Common myeloid progenitor, CD34-positive (primary cell): ENCODE data around the gene UTS2. TPM values are rescaled to one million over a fixed set of nuclear protein-coding genes. Genes with fewer than 3 reads are reported as not detected.

Experiments
- CTCF ChIA-PET: fragments of 350-600 bp; sonication (Branson Sonifier 250); formaldehyde crosslinking; loops from one replicate; lab custom pipeline; 2021; ENCODE audit warnings: antibody characterized with exemption; lab: Charles Lee
- POLR2A ChIA-PET: fragments of 350-600 bp; sonication (Branson Sonifier 250); formaldehyde crosslinking; loops from one replicate; lab custom pipeline; 2021; ENCODE audit warnings: antibody characterized with exemption; lab: Charles Lee
- DNase-seq, 3 donors: peaks; one replicate each; pipeline versions ENCODE4 v3.0.0 to v3.0.0-alpha.2; 2013
- H3K27ac ChIP-seq, 2 experiments: 1 replicate in 1 of 2; 2 replicates in 1 of 2; pipeline ENCODE4 v1.7.0; 2013; ENCODE audit warnings: inconsistent platforms in 2 of 2, low read length in 2 of 2, mild to moderate bottlenecking in 2 of 2, low read depth in 1 of 2, moderate library complexity in 1 of 2; ENCODE audit not compliant: severe bottlenecking in 2 of 2, insufficient read depth in 1 of 2, poor library complexity in 1 of 2
- H3K27me3 ChIP-seq, 5 experiments: replicated peaks in 2 of 5; 1 replicate in 3 of 5; 2 replicates in 2 of 5; pipeline versions ENCODE4 v1.6.1 to v1.7.0; 2013; ENCODE audit warnings: low read length in 4 of 5, mild to moderate bottlenecking in 2 of 5, moderate library complexity in 2 of 5, inconsistent platforms in 1 of 5; ENCODE audit not compliant: insufficient read depth in 5 of 5, control insufficient read depth in 4 of 5
- H3K36me3 ChIP-seq, 4 experiments: 1 replicate in 2 of 4; 2 replicates in 2 of 4; pipeline versions ENCODE4 v1.6.1 to v1.7.0; 2013; ENCODE audit warnings: low read length in 3 of 4, control low read depth in 1 of 4, mild to moderate bottlenecking in 1 of 4; ENCODE audit not compliant: control insufficient read depth in 4 of 4, insufficient read depth in 4 of 4
- H3K4me1 ChIP-seq, 4 experiments: 1 replicate in 3 of 4; 2 replicates in 1 of 4; pipeline versions ENCODE4 v1.6.1 to v1.7.1; 2013; ENCODE audit warnings: low read length in 3 of 4, mild to moderate bottlenecking in 3 of 4, control low read depth in 1 of 4, inconsistent platforms in 1 of 4, moderate library complexity in 1 of 4; ENCODE audit not compliant: control insufficient read depth in 4 of 4, insufficient read depth in 4 of 4; ENCODE audit errors: control extremely low read depth in 1 of 4
- H3K4me3 ChIP-seq, 7 experiments: 1 replicate in 4 of 7; 2 replicates in 3 of 7; pipeline versions ENCODE4 v1.5.1 to v1.7.0; 2013; ENCODE audit warnings: mild to moderate bottlenecking in 7 of 7, low read length in 6 of 7, moderate library complexity in 6 of 7, inconsistent platforms in 2 of 7, low read depth in 2 of 7, control low read depth in 1 of 7; ENCODE audit not compliant: insufficient read depth in 4 of 7, control insufficient read depth in 1 of 7; ENCODE audit errors: extremely low read depth in 1 of 7
- H3K9me3 ChIP-seq, 5 experiments: 1 replicate in 4 of 5; 2 replicates in 1 of 5; pipeline versions ENCODE4 v1.6.1 to v1.7.1; 2013; ENCODE audit warnings: low read length in 4 of 5, mild to moderate bottlenecking in 2 of 5, inconsistent platforms in 1 of 5, low read depth in 1 of 5, moderate library complexity in 1 of 5; ENCODE audit not compliant: control insufficient read depth in 4 of 5, insufficient read depth in 2 of 5; ENCODE audit errors: control extremely low read depth in 1 of 5
- WGBS: methylation state at CpG from one replicate; pipeline ENCODE4 v1.1.5; 2013; ENCODE audit not compliant: insufficient coverage; 5-methylcytosine and 5-hydroxymethylcytosine counted together
- polyA plus RNA-seq: library from polyadenylated mRNA; unstranded; fragments of 120-200 nt; gene quantifications from one replicate; pipeline ENCODE4 v1.2.1, GENCODE V29; 2013

Gene UTS2, protein sequence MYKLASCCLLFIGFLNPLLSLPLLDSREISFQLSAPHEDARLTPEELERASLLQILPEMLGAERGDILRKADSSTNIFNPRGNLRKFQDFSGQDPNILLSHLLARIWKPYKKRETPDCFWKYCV
- polyA plus RNA-seq, result not detected

DNA sequence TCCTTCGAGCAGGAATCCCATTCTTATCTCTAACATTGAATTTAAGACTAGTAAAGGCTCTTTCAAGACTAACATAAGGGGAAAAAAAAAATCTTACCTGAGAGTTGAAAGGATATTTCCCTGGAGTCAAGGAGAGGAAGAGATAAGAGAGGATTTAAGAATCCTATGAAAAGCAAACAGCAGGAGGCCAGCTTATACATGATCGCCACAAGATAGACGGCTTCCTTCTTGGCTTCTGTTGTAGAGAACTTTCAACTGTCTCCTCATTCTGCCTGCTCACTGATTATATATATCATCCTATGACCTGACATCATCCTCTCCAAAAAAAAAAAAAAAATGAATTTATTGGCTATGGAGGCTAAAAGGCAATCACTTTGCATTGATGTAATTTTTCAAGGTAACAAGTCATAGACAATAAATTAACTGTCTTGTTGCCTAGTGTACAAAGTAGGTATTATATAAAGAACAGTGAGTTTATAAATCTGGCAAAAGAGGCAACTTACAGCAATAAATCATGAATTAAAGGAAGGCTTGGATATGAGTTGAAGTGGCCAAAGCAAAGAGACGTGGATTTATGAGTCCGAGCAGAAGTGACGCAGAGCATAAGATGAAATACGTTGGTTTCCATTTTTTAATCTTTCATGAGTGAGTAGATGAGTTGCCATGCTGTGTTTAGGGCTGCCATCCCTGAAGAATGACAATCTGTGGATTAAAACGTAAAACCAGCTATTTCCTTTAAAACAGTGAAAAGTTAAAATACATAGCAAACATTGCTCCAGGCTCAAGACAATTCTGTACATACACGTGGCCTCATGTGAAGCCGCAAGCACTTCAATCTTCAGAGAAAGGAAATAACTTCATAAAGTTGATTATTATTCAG lies at the start of gene UTS2:
Gene UTS2 (minus strand): TSS at position 262 of the 880 bp plus-strand sequence. CDS start 62 bp downstream, at position 200.
- CTCF ChIA-PET, result no interaction called here
- no peak within 1 kb of the TSS for H3K4me3 ChIP-seq
- H3K4me1 ChIP-seq, result no peaks in the 10 kb centered on the region
- H3K27me3 ChIP-seq, result no peaks in the 10 kb centered on the region
- DNase-seq, result no peak
- no peaks in the 10 kb centered on the region for H3K9me3 ChIP-seq
- no peak within 1 kb of the TSS for H3K27ac ChIP-seq
- POLR2A ChIA-PET, result no interaction called here
- 76% methylated on average over 8 of the region's 10 CpGs for WGBS
- no peaks in the 10 kb centered on the region for H3K36me3 ChIP-seq

DNA sequence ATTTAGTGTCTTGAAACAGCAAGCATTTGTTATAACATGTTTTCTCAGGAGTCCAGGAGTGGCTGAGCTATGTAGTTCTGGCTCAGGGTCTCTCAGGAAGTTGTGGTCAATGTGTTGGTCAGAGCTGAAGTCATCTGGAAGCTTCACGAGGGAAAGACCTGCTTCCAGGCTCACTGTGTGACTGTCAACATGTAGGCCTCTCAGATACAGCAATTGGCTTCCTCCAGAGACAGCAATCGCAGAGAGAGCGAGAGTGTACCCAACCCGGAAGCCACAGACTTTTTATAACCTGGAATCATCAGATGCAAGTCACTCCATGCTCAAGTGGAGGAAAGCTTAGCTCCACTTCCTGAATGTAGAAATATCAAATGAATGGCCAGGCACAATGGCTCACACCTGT lies 46.9 kb upstream of the UTS2 start:
- Histone ChIP-seq H3K9me3 (peaks cover 0 to 4% (median 0%) of the 10 kb centered on the region in 5 experiments), H3K27me3 (no peaks in the 10 kb centered on the region), H3K36me3 (no peaks in the 10 kb centered on the region), H3K4me3 (peak overlapping the region in 1 of 7 experiments; percentile 4), H3K4me1 (peaks cover 0 to 10% (median 6%) of the 10 kb centered on the region in 4 experiments), H3K27ac (no peak overlapping the region)
- CTCF ChIA-PET, result interaction anchor here (1.0 kb wide), 1 partner anchor 147 kb away, joined by 3 read pairs; no protein-coding TSS in a partner anchor
- peak; percentile 4 to 28 (median 24) for DNase-seq
- POLR2A ChIA-PET, result interaction anchor here (0.8 kb wide), 1 partner anchor 87 kb away, joined by 4 read pairs; no protein-coding TSS in a partner anchor
- WGBS, result 34% methylated on average over 4 of the region's 4 CpGs

DNA sequence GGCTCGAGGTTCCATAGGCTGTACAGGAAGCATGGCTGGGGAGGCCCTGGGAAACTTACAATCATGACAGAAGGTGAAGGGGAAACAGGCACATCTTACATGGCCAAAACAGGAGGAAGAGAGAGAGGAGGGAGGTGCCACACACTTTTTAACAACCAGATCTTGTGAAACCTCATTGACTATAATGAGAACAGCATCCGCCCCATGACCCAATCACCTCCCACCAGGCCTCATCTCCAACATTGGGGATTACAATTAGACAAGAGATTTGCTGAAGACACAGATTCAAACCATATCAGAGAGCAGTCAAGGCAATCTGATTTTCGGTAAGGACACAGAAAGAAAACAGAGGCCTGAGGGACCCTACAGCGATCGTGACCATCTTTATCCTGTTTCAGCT lies 46.1 kb upstream of the UTS2 start:
- ChIA-PET POLR2A (no interaction called here), CTCF (interaction anchor here (1.0 kb wide), 1 partner anchor 146 kb away, joined by 3 read pairs; no protein-coding TSS in a partner anchor)
- Histone ChIP-seq H3K4me3 (no peak overlapping the region), H3K4me1 (peaks cover 0 to 10% (median 6%) of the 10 kb centered on the region in 4 experiments), H3K27me3 (no peaks in the 10 kb centered on the region), H3K27ac (no peak overlapping the region), H3K36me3 (no peaks in the 10 kb centered on the region), H3K9me3 (peaks cover 0 to 4% (median 0%) of the 10 kb centered on the region in 5 experiments)
- 93% methylated on average over 2 of the region's 5 CpGs for WGBS
- no peak for DNase-seq

DNA sequence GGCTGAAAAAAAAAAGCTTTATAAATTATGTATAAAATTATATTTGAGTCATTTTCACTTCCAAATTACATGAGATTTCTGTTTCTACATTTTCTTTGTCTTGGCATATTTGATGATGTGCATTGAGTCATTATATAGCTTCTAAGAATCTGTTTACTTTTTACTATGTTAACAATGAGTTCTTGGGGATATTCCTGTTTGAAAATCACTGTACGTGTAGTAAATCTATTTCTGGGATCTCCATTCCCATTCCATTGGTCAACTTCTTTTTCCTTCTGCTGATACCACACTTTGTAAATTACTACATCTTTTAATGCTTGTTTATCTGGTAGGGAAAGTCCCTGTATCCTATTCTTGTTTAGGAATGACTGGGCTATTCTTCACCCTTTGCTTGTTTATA lies 44.1 kb upstream of the UTS2 start:
- ChIA-PET POLR2A (interaction anchor here (0.5 kb wide), 1 partner anchor 848 kb away, joined by 3 read pairs; no protein-coding TSS in a partner anchor), CTCF (no interaction called here)

DNA sequence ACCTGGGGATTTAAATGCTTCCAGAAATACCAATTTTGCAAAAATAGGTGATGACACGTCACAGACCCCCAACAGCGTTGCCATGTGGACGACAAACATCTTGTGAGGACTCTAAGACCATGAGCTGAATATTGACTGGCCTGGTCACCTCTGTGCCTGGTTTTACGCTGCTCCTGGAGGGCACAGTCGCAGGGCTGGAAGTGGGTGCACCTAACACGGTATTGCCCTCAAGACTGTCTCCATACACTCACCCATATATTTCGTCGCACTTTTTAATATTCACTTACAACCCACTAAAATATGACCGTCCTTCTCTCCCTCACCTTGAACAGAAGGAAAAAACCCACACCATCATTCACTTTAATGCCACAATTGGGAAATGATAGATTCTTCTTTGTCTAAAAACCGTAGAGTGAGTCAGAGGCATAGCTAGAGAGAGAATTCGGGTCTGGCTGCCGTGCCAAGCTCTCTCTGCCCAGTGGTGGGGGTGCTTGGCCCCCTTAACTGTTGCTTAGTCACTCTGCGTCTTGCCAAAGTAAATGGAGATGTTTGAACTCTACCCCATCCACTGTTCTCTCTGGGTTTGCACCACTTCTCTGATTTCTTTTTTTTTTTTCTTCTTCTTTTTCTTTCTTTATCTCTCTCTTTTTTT lies 40.8 kb upstream of the UTS2 start:
- Histone ChIP-seq H3K9me3 (no peaks in the 10 kb centered on the region), H3K27me3 (peaks cover 0 to 2% (median 0%) of the 10 kb centered on the region in 5 experiments), H3K27ac (no peak overlapping the region), H3K4me3 (no peak overlapping the region), H3K4me1 (no peaks in the 10 kb centered on the region), H3K36me3 (no peaks in the 10 kb centered on the region)
- CTCF ChIA-PET, result no interaction called here
- 95% methylated on average over 11 of the region's 13 CpGs for WGBS
- DNase-seq, result no peak
- POLR2A ChIA-PET, result no interaction called here

More for the DNA sequence above, 44.1 kb upstream of the UTS2 start:
- no CpG with 5 or more reads among the region's 1 CpG for WGBS
- Histone ChIP-seq H3K36me3 (no peaks in the 10 kb centered on the region), H3K27me3 (no peaks in the 10 kb centered on the region), H3K9me3 (peaks cover 0 to 4% (median 0%) of the 10 kb centered on the region in 5 experiments), H3K4me1 (peaks cover 0 to 10% (median 5%) of the 10 kb centered on the region in 4 experiments), H3K27ac (no peak overlapping the region), H3K4me3 (no peak overlapping the region)
- no peak for DNase-seq

DNA sequence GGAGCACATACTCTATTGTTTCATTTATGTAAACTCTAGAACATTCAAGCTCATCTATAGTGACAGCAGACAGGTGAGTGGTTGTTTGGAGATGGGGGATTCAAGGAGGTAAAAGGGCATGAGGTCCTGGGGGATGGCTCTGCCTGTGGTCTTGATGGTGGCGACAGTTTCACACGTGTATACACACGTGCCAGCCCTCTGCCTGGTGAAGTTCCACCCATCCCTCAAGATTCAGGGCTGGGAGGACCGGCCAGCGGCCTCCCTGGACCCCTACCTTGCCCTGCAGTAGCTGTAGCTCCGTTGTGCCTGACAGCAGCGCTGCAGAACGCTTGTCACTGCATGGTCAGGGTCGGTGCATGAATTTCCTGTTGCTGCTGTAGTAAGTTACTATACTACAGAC lies 38.9 kb upstream of the UTS2 start:
- Histone ChIP-seq H3K27ac (no peak overlapping the region), H3K4me1 (no peaks in the 10 kb centered on the region), H3K27me3 (peaks cover 0 to 6% (median 3%) of the 10 kb centered on the region in 5 experiments), H3K4me3 (no peak overlapping the region), H3K36me3 (no peaks in the 10 kb centered on the region), H3K9me3 (no peaks in the 10 kb centered on the region)
- ChIA-PET CTCF (interaction anchor here (1.3 kb wide), 1 partner anchor 84 kb away, joined by 4 read pairs; no protein-coding TSS in a partner anchor), POLR2A (interaction anchor here (0.7 kb wide), 1 partner anchor 387 kb away, joined by 3 read pairs; no protein-coding TSS in a partner anchor)
- WGBS, result 62% methylated on average over 9 of the region's 9 CpGs
- DNase-seq, result no peak
